IMR-90 (cell line): ENCODE results near the gene GRIN2D. TPM values are rescaled to one million over a fixed set of nuclear protein-coding genes. Genes with fewer than 3 reads are reported as not detected.

Experiments used
- ATAC-seq: fragments of 200-7000 bp; cut with Tn5 transposase; 2 replicates; pipeline ENCODE4 v1.9.1; 2020; ENCODE audit warnings: low read depth, mild to moderate bottlenecking, moderate library complexity
- BruUV-seq: library from RNA; stranded (reverse); fragments of 400-500 nt; replicated peaks from 2 replicates; lab custom pipeline; 2021; lab: Mats Ljungman, UMichigan
- CTCF ChIA-PET: fragments of 300-600 bp; formaldehyde crosslinking; extraction: SDS; loops from one replicate; lab custom pipeline; 2021; ENCODE audit warnings: antibody characterized with exemption; lab: Yijun Ruan, JAX
- POLR2A ChIA-PET: fragments of 300-600 bp; sonication (Branson Sonifier 250); formaldehyde crosslinking; loops from one replicate; lab custom pipeline; 2022; ENCODE audit warnings: antibody characterized with exemption; ENCODE audit not compliant: unreplicated experiment; lab: Charles Lee
- DNase-seq: peaks from one replicate; pipeline ENCODE4 v3.0.0; 2013
- H2AFZ ChIP-seq: replicated peaks from 2 replicates; pipeline ENCODE3; 2013; ENCODE audit warnings: low read length, mild to moderate bottlenecking; ENCODE audit not compliant: poor library complexity
- H2AK5ac ChIP-seq: 2 replicates; pipeline ENCODE4 v1.6.1; 2013; ENCODE audit warnings: low read depth, low read length, inconsistent platforms
- H2AK9ac ChIP-seq: replicated peaks from 2 replicates; pipeline ENCODE3; 2013; ENCODE audit warnings: mild to moderate bottlenecking, low read depth, low read length, moderate library complexity; ENCODE audit not compliant: poor library complexity
- H2BK120ac ChIP-seq: 2 replicates; pipeline ENCODE4 v1.6.1; 2013; ENCODE audit warnings: low read depth, low read length, inconsistent platforms
- H2BK15ac ChIP-seq: 3 replicates; pipeline ENCODE4 v1.6.1; 2013; ENCODE audit warnings: low read depth, low read length, inconsistent platforms
- H2BK20ac ChIP-seq: 2 replicates; pipeline ENCODE4 v1.6.1; 2013; ENCODE audit warnings: low read depth, mild to moderate bottlenecking, inconsistent platforms, low read length, moderate library complexity
- H2BK5ac ChIP-seq: 2 replicates; pipeline ENCODE4 v1.6.1; 2013; ENCODE audit warnings: mild to moderate bottlenecking, low read depth, low read length, inconsistent platforms; ENCODE audit not compliant: poor library complexity, severe bottlenecking
- H3K14ac ChIP-seq: replicated peaks from 2 replicates; pipeline ENCODE4 v1.6.1; 2013; ENCODE audit warnings: low read depth, low read length, inconsistent platforms
- H3K18ac ChIP-seq: 2 replicates; pipeline ENCODE4 v1.6.1; 2013; ENCODE audit warnings: low read depth, low read length, control low read depth
- H3K23ac ChIP-seq: 2 replicates; pipeline ENCODE4 v1.6.1; 2013; ENCODE audit warnings: low read depth, low read length, inconsistent platforms
- H3K27ac ChIP-seq: 2 replicates; pipeline ENCODE4 v1.5.1; 2013; ENCODE audit warnings: mild to moderate bottlenecking, control low read depth, low read length; ENCODE audit not compliant: insufficient read depth
- H3K27me3 ChIP-seq: 2 replicates; pipeline ENCODE4 v1.6.1; 2013; ENCODE audit warnings: low read length; ENCODE audit not compliant: control insufficient read depth, insufficient read depth
- H3K36me3 ChIP-seq: 2 replicates; pipeline ENCODE4 v1.6.1; 2013; ENCODE audit warnings: low read length, mixed read lengths; ENCODE audit not compliant: control insufficient read depth, insufficient read depth
- H3K4ac ChIP-seq: 2 replicates; pipeline ENCODE4 v1.6.1; 2013; ENCODE audit warnings: low read depth, low read length, inconsistent platforms
- H3K4me1 ChIP-seq: 2 replicates; pipeline ENCODE4 v1.6.1; 2013; ENCODE audit warnings: low read length, mixed read lengths; ENCODE audit not compliant: control insufficient read depth, insufficient read depth
- H3K4me2 ChIP-seq: 2 replicates; pipeline ENCODE4 v1.6.1; 2013; ENCODE audit warnings: low read depth, mild to moderate bottlenecking, control low read depth, low read length, moderate library complexity
- H3K4me3 ChIP-seq: 2 replicates; pipeline ENCODE4 v1.5.1; 2013; ENCODE audit warnings: low read depth, mild to moderate bottlenecking, control low read depth, low read length, moderate library complexity; ENCODE audit not compliant: insufficient read depth
- H3K56ac ChIP-seq: 2 replicates; pipeline ENCODE4 v1.6.1; 2013; ENCODE audit warnings: low read length, inconsistent platforms; ENCODE audit not compliant: insufficient read depth; ENCODE audit errors: extremely low read depth
- H3K79me1 ChIP-seq, 2 experiments: 2 replicates each; pipeline ENCODE4 v1.6.1; 2013; ENCODE audit warnings: low read length in 2 of 2, inconsistent platforms in 1 of 2, low read depth in 1 of 2
- H3K9ac ChIP-seq: 2 replicates; pipeline ENCODE4 v1.6.1; 2013; ENCODE audit warnings: low read depth, low read length, control low read depth
- H3K9me1 ChIP-seq: 2 replicates; pipeline ENCODE4 v1.6.1; 2013; ENCODE audit warnings: low read length, inconsistent platforms; ENCODE audit not compliant: insufficient read depth
- H3K9me3 ChIP-seq: 2 replicates; pipeline ENCODE4 v1.6.1; 2013; ENCODE audit warnings: low read length; ENCODE audit not compliant: control insufficient read depth, insufficient read depth
- H4K20me1 ChIP-seq: 2 replicates; pipeline ENCODE4 v1.6.1; 2013; ENCODE audit warnings: low read length, inconsistent platforms; ENCODE audit not compliant: insufficient read depth
- H4K5ac ChIP-seq: 2 replicates; pipeline ENCODE4 v1.6.1; 2013; ENCODE audit warnings: mild to moderate bottlenecking, low read depth, low read length, control low read depth
- H4K8ac ChIP-seq, 2 experiments: 2 replicates each; pipeline ENCODE4 v1.6.1; 2013; ENCODE audit warnings: low read depth in 2 of 2, low read length in 2 of 2, control low read depth in 1 of 2, inconsistent platforms in 1 of 2
- H4K91ac ChIP-seq: 2 replicates; pipeline ENCODE4 v1.6.1; 2013; ENCODE audit warnings: low read depth, low read length, inconsistent platforms; ENCODE audit not compliant: insufficient read depth
- CHD1 ChIP-seq: IDR thresholded peaks from 2 replicates; pipeline ENCODE4 v1.6.1; 2012; ENCODE audit warnings: low read depth, low read length, improper control_type of control experiment
- MAZ ChIP-seq: IDR thresholded peaks from 2 replicates; pipeline ENCODE4 v1.6.1; 2012; ENCODE audit warnings: low read depth, mild to moderate bottlenecking, low read length, improper control_type of control experiment, moderate library complexity, borderline replicate concordance
- RCOR1 ChIP-seq: IDR thresholded peaks from 2 replicates; pipeline ENCODE4 v1.6.1; 2012; ENCODE audit warnings: mild to moderate bottlenecking, low read length, improper control_type of control experiment; ENCODE audit not compliant: insufficient replicate concordance
- WGBS, 2 experiments: methylation state at CpG; one replicate each; pipeline versions ENCODE4 v1.1.5 to v1.1.7; 2013; ENCODE audit warnings: missing lambda C conversion rate in 2 of 2; ENCODE audit not compliant: insufficient read length in 1 of 2; ENCODE audit errors: extremely low coverage in 2 of 2; 5-methylcytosine and 5-hydroxymethylcytosine counted together
- dilution Hi-C: fragments of 300-500 bp; cut with HindIII; formaldehyde crosslinking; loops from one replicate; pipeline ENCODE4 v1.14.3; 2018; ENCODE audit warnings: low sequenced_read_pairs; ENCODE audit not compliant: unreplicated experiment
- in situ Hi-C: fragments of 300-500 bp; cut with MboI; formaldehyde crosslinking; loops from 3 replicates; pipeline ENCODE4 v1.14.3; 2019; ENCODE audit warnings: low sequenced_read_pairs, inconsistent platforms, mixed read lengths
- intact Hi-C: fragments of 100-400 bp; cut with micrococcal nuclease; formaldehyde crosslinking; loops from 2 replicates; pipeline ENCODE4 v1.10.0; 2022
- polyA plus RNA-seq, 3 experiments: library from polyadenylated mRNA; depleted of rRNA; stranded (reverse); fragments of >200 nt; gene quantifications; 2 replicates each; pipeline ENCODE4 v1.2.3, GENCODE V29; 2012; ENCODE audit warnings: low replicate concordance in 1 of 3
- total RNA-seq: library from RNA; depleted of rRNA; stranded (reverse); fragments of >200 nt; gene quantifications from 2 replicates; pipeline ENCODE4 v1.2.3, GENCODE V29; 2012

GRIN2D gene
- total and polyA plus RNA-seq, 2 of the 4 experiments (the other 2 are of a cell fraction): under 0.01 to 0.24 TPM

DNA sequence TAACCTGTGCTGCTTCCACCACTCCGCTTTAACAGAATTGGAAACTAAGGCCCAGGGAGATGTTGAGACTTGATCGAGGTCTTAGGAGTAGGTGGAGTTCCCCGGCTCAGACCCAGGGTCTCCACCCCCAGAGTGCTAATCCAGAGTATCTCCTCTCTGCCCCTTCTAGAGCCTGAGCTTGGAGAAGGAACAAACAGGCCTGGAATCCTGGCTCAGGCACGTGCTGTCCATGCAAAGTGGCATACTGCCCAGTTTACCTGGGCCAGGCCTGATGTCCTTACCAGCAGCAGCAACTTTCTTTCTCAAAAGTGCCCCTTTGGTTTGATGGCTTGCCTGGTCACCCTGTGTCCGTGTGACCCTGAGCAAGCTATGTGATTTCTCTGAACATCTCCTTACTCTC, 25.6 kb upstream of the GRIN2D start:
- Histone ChIP-seq H2BK20ac (no peak overlapping the region), H4K20me1 (no peaks in the 10 kb centered on the region), H3K4me1 (no peaks in the 10 kb centered on the region), H3K4me3 (no peak overlapping the region), H2AK9ac (no peak overlapping the region), H3K9me1 (no peaks in the 10 kb centered on the region; the same call in 1 of the 2 replicates), H3K4ac (no peak overlapping the region), H3K4me2 (no peak overlapping the region), H3K23ac (no peak overlapping the region), H2BK15ac (no peak overlapping the region), H2BK120ac (no peak overlapping the region), H4K5ac (no peak overlapping the region), H2BK5ac (no peak overlapping the region), H3K27me3 (no peaks in the 10 kb centered on the region; the same call in 1 of the 2 replicates), H4K91ac (no peak overlapping the region), H3K9ac (no peak overlapping the region), H3K27ac (no peak overlapping the region), H3K9me3 (no peaks in the 10 kb centered on the region), H4K8ac (no peak overlapping the region), H3K36me3 (no peaks in the 10 kb centered on the region), H3K79me1 (peaks cover 0 to 1% of the 10 kb centered on the region in 2 experiments; a peak in 1 of 4 replicates), H3K14ac (no peak overlapping the region), H2AFZ (peak overlapping the region; percentile 10), H3K18ac (no peak overlapping the region), H2AK5ac (no peak overlapping the region), H3K56ac (no peak overlapping the region)
- TF ChIP-seq RCOR1 (no peak), MAZ (no peak), CHD1 (no peak)
- dilution Hi-C loops (no loop called here), in situ Hi-C loops (no loop called here), intact Hi-C loops (no loop called here)
- ChIA-PET CTCF (no interaction called here), POLR2A (no interaction called here)
- DNase-seq (no peak), ATAC-seq (no peak)
- 20% methylated on average over 1 of the region's 5 CpGs; no CpG with 5 or more reads in 1 of the 2 experiments for WGBS, 2 experiments
- BruUV-seq: no TSS peak
